Mesothelial cell of epicardium (in vitro differentiated cells): ENCODE data around the gene MEF2A. TPM values are rescaled to one million over a fixed set of nuclear protein-coding genes. Genes with fewer than 3 reads are reported as not detected.

Source experiments
- DNase-seq, 2 experiments: peaks; one replicate each; pipeline ENCODE4 v3.0.0; 2021; ENCODE audit warnings: low spot score in 2 of 2; ENCODE audit not compliant: unreplicated experiment in 2 of 2
- H3K27ac Mint-ChIP-seq: 2 replicates; pipeline ENCODE4 v1.8.0; 2021; ENCODE audit warnings: mixed read lengths
- H3K27me3 Mint-ChIP-seq: 2 replicates; pipeline ENCODE4 v1.8.0; 2021; ENCODE audit warnings: low read depth, mixed read lengths
- H3K36me3 Mint-ChIP-seq: 2 replicates; pipeline ENCODE4 v1.8.0; 2021; ENCODE audit warnings: mixed read lengths
- H3K4me1 Mint-ChIP-seq: 2 replicates; pipeline ENCODE4 v1.8.0; 2021; ENCODE audit warnings: mixed read lengths
- H3K4me3 Mint-ChIP-seq: 2 replicates; pipeline ENCODE4 v1.8.0; 2021; ENCODE audit warnings: mild to moderate bottlenecking, moderate library complexity, mixed read lengths
- H3K9me3 Mint-ChIP-seq: 2 replicates; pipeline ENCODE4 v1.8.0; 2021; ENCODE audit warnings: mixed read lengths
- total RNA-seq: library from RNA; stranded (reverse); gene quantifications from 3 replicates; pipeline ENCODE4 v1.2.1, GENCODE V29; 2021
- TF ChIP-seq, protein P1 (sequence below): fragments of 200-600 bp; sonication (generic); IDR thresholded peaks from one replicate; pipeline ENCODE4 v1.5.0; 2021; ENCODE audit warnings: antibody characterized with exemption; ENCODE audit not compliant: unreplicated experiment

Gene MEF2A
- total RNA-seq, 1 donor from 2014 or later = 39.1 TPM

DNA sequence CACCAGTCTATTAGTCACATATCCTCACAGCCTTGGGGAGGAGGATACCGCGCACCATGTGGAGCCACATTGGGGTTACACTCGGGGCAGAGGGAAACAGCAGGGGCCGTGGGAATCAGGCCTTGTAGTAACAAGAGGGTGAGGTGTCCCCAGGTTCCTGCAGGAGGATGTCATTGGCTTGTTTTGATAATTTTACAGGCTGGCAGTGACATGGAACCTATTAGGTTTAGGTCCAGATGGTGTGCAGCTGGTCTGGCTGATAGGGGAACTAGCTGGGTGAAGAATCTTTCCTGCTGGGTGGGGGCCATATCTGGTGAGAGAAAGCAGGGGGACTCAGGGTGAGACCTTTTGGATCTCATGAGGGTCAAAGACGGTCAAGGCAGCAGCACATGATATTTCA, 9.8 kb upstream of the MEF2A start:
- H3K4me3 Mint-ChIP-seq = no peak overlapping the region
- H3K4me1 Mint-ChIP-seq = peaks cover 11% of the 10 kb centered on the region
- H3K27ac Mint-ChIP-seq = no peak overlapping the region
- H3K36me3 Mint-ChIP-seq = no peaks in the 10 kb centered on the region
- no peak for DNase-seq
- TF ChIP-seq, protein P1, sequence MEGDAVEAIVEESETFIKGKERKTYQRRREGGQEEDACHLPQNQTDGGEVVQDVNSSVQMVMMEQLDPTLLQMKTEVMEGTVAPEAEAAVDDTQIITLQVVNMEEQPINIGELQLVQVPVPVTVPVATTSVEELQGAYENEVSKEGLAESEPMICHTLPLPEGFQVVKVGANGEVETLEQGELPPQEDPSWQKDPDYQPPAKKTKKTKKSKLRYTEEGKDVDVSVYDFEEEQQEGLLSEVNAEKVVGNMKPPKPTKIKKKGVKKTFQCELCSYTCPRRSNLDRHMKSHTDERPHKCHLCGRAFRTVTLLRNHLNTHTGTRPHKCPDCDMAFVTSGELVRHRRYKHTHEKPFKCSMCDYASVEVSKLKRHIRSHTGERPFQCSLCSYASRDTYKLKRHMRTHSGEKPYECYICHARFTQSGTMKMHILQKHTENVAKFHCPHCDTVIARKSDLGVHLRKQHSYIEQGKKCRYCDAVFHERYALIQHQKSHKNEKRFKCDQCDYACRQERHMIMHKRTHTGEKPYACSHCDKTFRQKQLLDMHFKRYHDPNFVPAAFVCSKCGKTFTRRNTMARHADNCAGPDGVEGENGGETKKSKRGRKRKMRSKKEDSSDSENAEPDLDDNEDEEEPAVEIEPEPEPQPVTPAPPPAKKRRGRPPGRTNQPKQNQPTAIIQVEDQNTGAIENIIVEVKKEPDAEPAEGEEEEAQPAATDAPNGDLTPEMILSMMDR = no peak
- no peaks in the 10 kb centered on the region for H3K27me3 Mint-ChIP-seq
- H3K9me3 Mint-ChIP-seq = no peaks in the 10 kb centered on the region

DNA sequence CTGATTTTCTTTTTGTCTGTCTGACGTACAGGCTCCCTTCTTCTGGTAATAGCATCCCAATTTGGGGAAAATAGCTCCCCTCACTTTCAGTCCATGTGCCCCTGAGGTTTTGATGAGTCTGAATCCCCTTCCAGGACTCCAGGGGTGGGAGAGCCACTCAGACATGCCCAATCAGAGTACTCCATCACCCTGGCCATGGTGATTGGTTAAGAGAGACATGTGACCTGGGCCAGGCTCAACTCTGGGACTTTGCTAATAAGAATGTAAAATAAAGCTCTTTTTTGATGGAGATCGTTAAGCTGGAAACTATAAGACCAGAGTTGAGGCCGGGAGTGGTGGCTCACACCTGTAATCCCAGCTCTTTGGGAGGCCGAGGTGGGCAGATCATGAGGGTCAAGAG, 9.2 kb upstream of the MEF2A start:
- Mint-ChIP-seq H3K27ac (no peak overlapping the region), H3K36me3 (no peaks in the 10 kb centered on the region), H3K4me3 (no peak overlapping the region), H3K9me3 (no peaks in the 10 kb centered on the region), H3K4me1 (peaks cover 11% of the 10 kb centered on the region), H3K27me3 (peaks cover 3% of the 10 kb centered on the region)
- TF ChIP-seq, protein P1 = no peak
- no peak for DNase-seq

DNA sequence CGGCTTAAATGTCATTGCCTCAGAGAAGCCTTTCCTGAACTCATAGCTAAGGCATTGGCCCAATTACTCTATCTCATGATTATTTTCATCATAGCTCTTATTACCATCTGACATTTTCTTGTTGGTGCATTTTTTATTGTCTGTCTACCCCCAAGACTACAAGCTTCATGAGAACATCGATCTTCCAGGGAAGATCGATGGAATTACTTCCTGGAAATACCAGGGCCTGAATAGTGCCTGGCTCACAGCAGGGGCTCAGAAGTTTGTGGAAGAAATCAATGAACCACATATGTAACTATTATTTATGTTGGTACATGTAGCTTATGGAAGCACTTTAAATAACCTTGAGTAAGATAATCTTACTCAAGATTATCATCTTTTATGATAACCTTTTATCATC, 7.7 kb upstream of the MEF2A start:
- TF ChIP-seq, protein P1 = no peak
- DNase-seq = no peak
- no peaks in the 10 kb centered on the region for H3K36me3 Mint-ChIP-seq
- no peak overlapping the region for H3K27ac Mint-ChIP-seq
- no peaks in the 10 kb centered on the region for H3K9me3 Mint-ChIP-seq
- peaks cover 10% of the 10 kb centered on the region for H3K27me3 Mint-ChIP-seq
- no peak overlapping the region for H3K4me3 Mint-ChIP-seq
- H3K4me1 Mint-ChIP-seq = peaks cover 11% of the 10 kb centered on the region

DNA sequence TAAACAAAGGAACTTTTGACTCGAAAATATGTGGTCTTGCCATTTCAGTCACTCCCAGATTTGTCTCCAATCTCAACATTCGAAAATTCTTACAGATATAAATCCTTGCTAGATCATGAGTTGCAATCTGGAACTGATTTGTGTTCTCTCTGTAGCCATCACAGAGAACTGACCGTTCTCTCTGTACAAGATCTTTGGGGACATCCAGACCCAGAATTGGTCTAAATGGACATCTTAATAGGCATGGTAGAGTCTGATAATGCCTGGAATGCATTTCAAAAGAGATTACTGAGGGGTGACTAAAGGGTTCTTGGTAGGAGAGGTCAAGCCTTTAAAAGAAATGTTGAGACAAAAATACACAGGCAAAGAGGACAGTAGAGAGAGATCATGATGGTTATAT, 7.2 kb upstream of the MEF2A start:
- no peak for DNase-seq
- TF ChIP-seq, protein P1 = no peak
- Mint-ChIP-seq H3K27me3 (peaks cover 10% of the 10 kb centered on the region), H3K27ac (no peak overlapping the region), H3K36me3 (no peaks in the 10 kb centered on the region), H3K4me1 (peaks cover 11% of the 10 kb centered on the region), H3K4me3 (no peak overlapping the region), H3K9me3 (no peaks in the 10 kb centered on the region)

DNA sequence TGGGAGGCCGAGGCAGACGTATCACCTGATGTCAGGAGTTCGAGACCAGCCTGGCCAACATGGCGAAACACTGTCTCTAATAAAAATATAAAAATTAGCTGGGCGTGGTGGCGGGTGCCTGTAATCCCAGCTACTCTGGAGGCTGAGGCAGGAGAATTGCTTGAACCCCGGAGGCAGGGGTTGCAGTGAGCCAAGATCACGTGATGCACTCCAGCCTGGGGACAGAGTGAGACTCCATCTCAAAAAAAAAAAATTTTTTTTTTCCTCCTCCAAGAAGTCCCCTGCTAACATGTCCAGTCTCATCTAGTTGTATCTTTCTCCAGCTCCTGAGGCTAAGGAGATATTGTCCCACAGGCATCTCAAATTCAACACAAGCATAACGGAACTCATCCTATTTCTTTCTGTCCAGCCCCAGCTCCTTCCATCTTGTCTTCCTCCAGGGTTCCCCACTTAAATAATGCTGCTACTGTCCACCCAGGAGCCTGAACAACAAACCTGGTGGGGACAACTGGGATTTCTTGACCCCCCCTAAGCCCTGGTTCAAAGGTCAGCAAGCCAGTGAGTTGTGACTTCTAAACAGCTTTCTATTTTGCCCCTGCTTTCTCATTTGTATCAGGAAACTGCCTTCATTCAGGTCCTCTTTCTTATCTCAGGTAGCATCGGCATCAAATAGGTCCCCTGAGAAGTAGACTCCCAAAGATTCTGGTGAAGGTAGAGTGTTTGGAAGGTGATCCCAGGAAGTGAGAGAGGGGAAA, 4.1 kb upstream of the MEF2A start:
- Mint-ChIP-seq H3K9me3 (no peaks in the 10 kb centered on the region), H3K27ac (no peak overlapping the region), H3K27me3 (peaks cover 10% of the 10 kb centered on the region), H3K4me3 (no peak overlapping the region), H3K4me1 (peaks cover 12% of the 10 kb centered on the region), H3K36me3 (no peaks in the 10 kb centered on the region)
- TF ChIP-seq, protein P1 = no peak
- no peak for DNase-seq

DNA sequence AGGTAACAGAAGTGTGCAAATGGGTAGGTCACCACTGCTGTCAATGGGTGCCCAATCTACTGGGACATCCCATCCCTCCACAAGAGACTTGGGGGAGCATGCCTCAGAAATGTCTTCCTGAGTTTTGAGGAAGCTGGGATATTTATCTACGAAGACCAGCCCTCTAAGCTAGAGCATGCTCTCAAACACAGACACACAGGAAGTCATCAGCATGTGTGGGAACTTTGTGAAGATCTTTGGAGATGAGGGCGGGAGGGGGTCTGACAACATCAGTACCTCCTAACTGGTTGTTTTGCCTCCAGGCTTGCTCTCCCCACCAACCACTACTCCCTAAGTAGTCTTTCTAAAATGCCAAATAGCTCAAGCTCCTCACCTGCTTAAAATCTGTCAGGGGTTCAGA, 3.5 kb upstream of the MEF2A start:
- TF ChIP-seq, protein P1 = no peak
- H3K4me3 Mint-ChIP-seq = no peak overlapping the region
- no peak overlapping the region for H3K27ac Mint-ChIP-seq
- H3K36me3 Mint-ChIP-seq = no peaks in the 10 kb centered on the region
- H3K27me3 Mint-ChIP-seq = peaks cover 10% of the 10 kb centered on the region
- peaks cover 16% of the 10 kb centered on the region for H3K4me1 Mint-ChIP-seq
- no peaks in the 10 kb centered on the region for H3K9me3 Mint-ChIP-seq
- no peak for DNase-seq
